GM12892 (cell line): ENCODE data around the gene BFSP1.

Experiments
- DNase-seq: peaks from one replicate; pipeline ENCODE4 v3.0.0; 2011; ENCODE audit not compliant: insufficient read length
- FAIRE-seq: peaks from 2 replicates; lab custom pipeline; 2011; peaks lifted over from hg19 to GRCh38; lab: Jason Lieb, UNC
- POLR2A ChIP-seq: IDR thresholded peaks from 2 replicates; pipeline ENCODE4 v1.6.1; 2011; ENCODE audit warnings: low read depth, low read length, control low read depth
- POLR2AphosphoS5 ChIP-seq: IDR thresholded peaks from 2 replicates; pipeline ENCODE4 v1.6.1; 2011; ENCODE audit warnings: low read depth, low read length, control low read depth
- TAF1 ChIP-seq: IDR thresholded peaks from 2 replicates; pipeline ENCODE4 v1.6.1; 2011; ENCODE audit warnings: low read depth, mild to moderate bottlenecking, control low read depth, low read length, borderline replicate concordance

The BFSP1 gene

DNA sequence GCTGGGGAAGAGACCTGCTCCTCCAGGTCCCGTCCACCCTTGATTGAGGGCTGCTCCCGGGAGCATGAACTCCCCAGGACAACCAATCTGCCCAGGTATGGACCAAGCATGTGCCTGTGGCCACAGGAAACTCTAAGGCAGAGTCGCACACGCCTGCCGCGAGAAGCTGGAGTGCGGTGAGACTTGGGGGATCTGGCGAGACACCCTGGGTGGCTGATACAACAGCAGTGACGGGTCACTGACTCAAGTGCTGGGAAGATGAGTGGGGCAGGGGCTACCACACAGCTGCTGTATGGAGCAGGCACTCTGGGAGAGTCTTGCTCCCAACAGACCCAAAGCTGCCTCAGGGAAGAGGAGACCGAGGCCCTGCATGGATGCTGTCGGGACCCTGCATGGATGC lies 40.1 kb downstream of the BFSP1 start:
- no peak for DNase-seq
- FAIRE-seq, result no peak
- no peak for TF ChIP-seq TAF1
- no peak for TF ChIP-seq POLR2A
- no peak for TF ChIP-seq POLR2AphosphoS5

GRCh38 chr20:17490501-17490900 lies 40.7 kb downstream of the BFSP1 start:
- no peak for TF ChIP-seq POLR2AphosphoS5
- no peak for TF ChIP-seq TAF1
- no peak for TF ChIP-seq POLR2A
- FAIRE-seq (no peak), DNase-seq (no peak)

DNA sequence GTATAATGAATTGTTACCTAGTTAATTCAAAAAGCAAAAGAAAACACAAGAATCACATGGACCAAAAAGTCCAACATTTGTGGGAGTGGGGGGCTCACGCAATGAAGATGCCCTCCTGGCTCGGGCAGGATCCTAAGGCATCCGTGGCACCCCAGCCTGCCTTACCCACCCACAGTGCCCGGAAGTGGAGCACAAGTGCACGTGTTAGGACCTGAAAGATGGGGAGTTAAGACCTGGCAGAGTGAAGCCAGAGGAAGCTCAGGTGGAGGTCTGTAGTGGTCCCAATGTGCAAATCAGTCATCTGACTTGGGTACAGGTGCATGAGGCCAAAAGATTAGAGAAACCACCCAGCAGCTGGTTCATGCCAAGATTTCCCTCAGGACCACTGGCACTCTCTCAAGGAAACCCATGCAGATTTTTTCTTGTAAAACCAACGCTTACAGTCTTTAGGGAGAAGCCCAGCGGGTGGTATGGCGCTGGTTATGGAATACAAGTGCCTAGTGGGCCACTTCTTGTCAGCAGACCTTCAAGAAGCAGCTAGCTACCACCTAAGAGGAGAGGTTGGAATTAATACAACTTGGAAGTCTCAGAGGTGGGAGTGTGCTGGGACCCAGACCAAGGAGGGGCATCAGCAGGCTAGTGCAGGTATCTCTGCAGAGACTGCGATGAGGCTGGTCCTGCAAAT lies 42.1 kb downstream of the BFSP1 start:
- TF ChIP-seq POLR2AphosphoS5, result no peak
- no peak for FAIRE-seq

GRCh38 chr20:17485017-17485416 lies 46.2 kb downstream of the BFSP1 start:
- no peak for TF ChIP-seq POLR2AphosphoS5
- TF ChIP-seq TAF1, result no peak
- no peak for TF ChIP-seq POLR2A
- DNase-seq (no peak), FAIRE-seq (no peak)

More for the DNA sequence above, 42.1 kb downstream of the BFSP1 start:
- no peak for DNase-seq

GRCh38 chr20:17482536-17482935 lies 48.6 kb downstream of the BFSP1 start:
- no peak for FAIRE-seq

DNA sequence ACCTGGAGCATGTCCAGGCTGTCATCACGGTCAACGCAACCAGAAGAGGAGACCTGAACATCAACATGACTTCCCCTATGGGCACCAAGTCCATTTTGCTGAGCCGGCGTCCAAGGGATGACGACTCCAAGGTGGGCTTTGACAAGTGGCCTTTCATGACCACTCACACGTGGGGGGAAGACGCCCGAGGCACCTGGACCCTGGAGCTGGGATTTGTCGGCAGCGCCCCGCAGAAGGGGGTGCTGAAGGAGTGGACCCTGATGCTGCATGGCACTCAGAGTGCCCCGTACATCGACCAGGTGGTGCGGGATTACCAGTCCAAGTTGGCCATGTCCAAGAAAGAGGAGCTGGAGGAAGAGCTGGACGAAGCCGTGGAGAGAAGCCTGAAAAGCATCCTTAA lies 49.5 kb downstream of the BFSP1 start:
- FAIRE-seq, result no peak
- no peak for DNase-seq
- no peak for TF ChIP-seq POLR2A
- TF ChIP-seq POLR2AphosphoS5, result no peak
- TF ChIP-seq TAF1, result no peak

More at GRCh38 chr20:17482536-17482935, 48.6 kb downstream of the BFSP1 start:
- no peak for DNase-seq
- TF ChIP-seq POLR2A, result no peak
- no peak for TF ChIP-seq TAF1
- TF ChIP-seq POLR2AphosphoS5, result no peak

GRCh38 chr20:17480696-17481095 lies 50.5 kb downstream of the BFSP1 start:
- TF ChIP-seq POLR2AphosphoS5 (no peak), TAF1 (no peak), POLR2A (no peak)

GRCh38 chr20:17479063-17479657 lies 52.0 kb downstream of the BFSP1 start:
- FAIRE-seq, result no peak
- no peak for TF ChIP-seq TAF1
- no peak for TF ChIP-seq POLR2A
- TF ChIP-seq POLR2AphosphoS5, result no peak
- DNase-seq, result no peak

More at GRCh38 chr20:17480696-17481095, 50.5 kb downstream of the BFSP1 start:
- no peak for FAIRE-seq
- no peak for DNase-seq

- TF ChIP-seq POLR2AphosphoS5, result no peak
- no peak for TF ChIP-seq TAF1
- TF ChIP-seq POLR2A, result no peak
These were observed 57.5 kb downstream of the BFSP1 start for GRCh38 chr20:17473659-17474058.

DNA sequence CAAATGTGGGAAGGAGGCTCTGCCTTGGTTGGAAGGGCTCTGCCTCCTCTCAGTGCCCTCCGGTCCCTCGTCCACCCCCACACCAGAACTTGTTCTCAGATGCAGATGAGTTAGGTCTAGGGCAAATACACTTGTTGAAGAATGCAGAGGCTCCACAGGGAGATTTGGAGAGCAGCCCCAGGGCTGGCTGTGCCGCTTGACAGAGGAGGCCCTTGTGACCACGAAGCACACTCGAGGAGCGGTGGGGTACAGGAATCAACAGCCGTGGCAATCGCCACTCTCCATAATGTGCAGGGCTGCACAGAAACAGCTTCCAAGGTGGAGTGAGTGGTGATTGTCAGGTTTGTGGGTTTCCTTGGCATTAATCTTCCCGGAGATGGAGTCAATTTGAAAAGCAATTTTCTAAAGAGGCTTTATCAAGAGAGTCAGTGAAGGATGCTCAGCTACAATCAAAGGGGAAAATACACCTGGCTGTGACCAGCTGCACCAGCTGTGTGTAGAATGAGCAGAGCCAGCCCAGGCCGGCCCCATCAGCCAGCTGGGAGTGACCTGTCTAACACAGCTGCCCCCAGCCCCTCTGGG lies 59.5 kb downstream of the BFSP1 start:
- DNase-seq (no peak), FAIRE-seq (no peak)
- TF ChIP-seq TAF1 (no peak), POLR2A (no peak)

More at GRCh38 chr20:17473659-17474058, 57.5 kb downstream of the BFSP1 start:
- DNase-seq (no peak), FAIRE-seq (no peak)

DNA sequence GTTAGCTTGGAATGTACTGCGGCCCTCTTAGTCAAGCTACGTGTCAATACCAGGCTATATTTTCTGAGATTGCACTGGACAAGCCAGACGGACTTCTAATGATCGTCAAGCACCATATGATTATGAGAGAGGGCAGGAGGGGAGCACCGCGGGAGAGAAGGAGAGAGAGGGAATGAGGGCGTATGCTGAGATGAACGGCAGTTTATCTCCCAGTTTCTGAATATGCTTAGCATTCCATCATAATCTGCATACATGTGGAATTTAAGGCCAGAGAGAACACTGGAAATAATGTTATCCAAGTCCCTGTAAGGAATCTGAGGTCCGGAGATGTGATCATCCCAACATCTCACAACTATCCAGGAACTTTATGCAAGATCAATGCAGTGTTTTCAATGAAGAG lies 60.2 kb downstream of the BFSP1 start:
- no peak for TF ChIP-seq POLR2AphosphoS5
- no peak for TF ChIP-seq POLR2A
- no peak for TF ChIP-seq TAF1
- DNase-seq, result no peak

DNA sequence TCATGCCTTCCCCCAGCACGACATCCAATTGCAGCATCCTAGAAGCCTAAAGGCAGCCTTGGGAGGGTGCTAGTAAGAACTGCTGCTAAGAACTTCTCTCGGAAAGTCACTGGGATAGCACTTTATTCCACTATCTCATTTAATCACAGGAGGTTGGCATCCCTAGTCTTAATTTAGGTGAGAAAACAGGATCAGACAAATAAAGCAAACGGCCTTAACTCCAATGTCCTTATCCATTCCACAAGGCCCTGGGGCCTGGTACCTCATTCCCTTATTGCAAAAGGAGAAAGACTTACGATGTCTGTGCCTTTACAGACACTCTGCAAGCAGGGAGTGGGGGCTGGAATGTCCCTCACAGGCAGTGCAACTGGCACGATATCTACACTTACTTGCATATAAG lies 60.7 kb downstream of the BFSP1 start:
- TF ChIP-seq TAF1, result no peak
- no peak for TF ChIP-seq POLR2AphosphoS5
- no peak for TF ChIP-seq POLR2A
- FAIRE-seq, result no peak
- DNase-seq, result no peak

More for the DNA sequence above, 60.2 kb downstream of the BFSP1 start:
- no peak for FAIRE-seq
